ENCODE measurements around the gene PRUNE2.
"Not testable (repeated sequence)": the region's sequence is repeated elsewhere in the genome, so short reads cannot be mapped to it uniquely, and the experiment has no call there.

PRUNE2 gene

DNA sequence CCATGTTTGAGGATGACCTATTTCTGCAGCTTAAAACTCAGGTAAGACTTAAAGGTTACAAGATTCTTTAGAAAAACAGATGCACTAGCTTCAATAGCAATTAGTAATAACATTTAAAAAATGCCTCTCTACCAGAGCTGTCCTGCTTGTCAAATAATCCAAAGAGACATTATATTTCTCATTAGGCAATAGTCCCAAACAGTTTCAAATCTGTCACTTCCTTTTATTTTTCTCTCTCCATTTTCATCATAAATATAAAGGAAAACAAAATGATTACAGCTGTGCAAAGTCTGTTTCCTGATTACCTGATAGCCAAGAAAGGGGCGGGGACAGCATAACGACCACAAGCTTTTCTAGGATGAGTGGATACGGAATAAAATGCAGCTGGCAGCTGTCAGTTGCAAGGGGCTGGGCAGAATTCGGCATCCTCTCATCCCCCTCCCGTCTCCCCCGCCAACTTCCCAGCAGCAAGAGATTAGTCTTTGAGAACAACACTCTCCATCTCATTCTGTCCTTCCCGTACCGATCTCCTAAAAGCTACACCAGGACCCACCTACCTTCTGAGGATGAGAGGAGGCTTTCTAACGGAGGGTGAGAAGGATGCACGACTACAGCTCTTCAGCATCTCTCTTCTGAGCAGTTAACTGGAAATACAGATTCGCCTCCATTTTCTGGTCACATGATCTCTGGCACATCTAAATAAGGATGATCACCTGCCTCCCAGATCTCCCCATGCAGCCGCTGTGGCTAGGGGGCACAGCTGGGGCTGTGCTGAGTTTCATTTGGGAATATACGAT, 214.2 kb downstream of the PRUNE2 start:
- no peak for DNase-seq

GRCh38 chr9:76690973-76691370, 214.9 kb downstream of the PRUNE2 start:
- no peak for DNase-seq

- DNase-seq = no peak
Observed at GRCh38 chr9:76690246-76690972, 215.5 kb downstream of the PRUNE2 start.

DNA sequence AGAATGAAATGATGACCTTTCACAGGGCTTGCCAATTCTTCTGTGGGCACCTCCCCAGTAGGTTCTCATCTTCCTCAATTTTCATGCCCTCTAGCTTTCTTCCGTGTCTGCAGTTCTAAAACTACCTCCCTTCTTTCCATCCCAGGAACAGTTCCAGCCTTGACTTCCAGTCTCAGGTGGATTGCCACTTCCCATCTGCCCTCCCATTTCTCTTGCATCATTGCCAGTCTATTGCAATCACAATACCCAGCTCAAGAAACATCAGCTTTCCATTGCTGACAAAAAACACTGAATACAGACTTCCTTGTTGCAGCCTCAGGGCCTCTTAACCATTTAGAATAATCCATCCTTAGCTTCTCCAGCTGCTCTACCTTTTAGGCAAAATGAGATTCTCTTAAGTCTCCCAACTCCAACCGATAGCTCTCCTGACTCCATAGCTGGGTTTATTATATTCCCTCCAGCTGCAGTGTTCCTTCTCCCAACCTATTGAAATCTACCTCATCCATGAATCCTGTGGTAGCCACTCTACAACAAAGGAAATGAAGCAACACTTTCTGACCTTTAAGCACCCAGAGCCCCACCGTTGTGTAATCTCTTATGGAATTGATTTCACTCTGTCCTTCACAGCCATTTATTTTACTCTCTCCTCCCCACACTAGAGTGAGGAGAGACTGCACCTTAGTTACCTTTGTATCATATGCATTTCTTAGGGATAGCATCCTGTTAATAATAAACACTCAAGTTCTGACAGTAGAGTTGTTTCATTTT, 217.3 kb downstream of the PRUNE2 start:
- no peak for DNase-seq

GRCh38 chr9:76687861-76688391, 218.0 kb downstream of the PRUNE2 start:
- no peak for DNase-seq

DNA sequence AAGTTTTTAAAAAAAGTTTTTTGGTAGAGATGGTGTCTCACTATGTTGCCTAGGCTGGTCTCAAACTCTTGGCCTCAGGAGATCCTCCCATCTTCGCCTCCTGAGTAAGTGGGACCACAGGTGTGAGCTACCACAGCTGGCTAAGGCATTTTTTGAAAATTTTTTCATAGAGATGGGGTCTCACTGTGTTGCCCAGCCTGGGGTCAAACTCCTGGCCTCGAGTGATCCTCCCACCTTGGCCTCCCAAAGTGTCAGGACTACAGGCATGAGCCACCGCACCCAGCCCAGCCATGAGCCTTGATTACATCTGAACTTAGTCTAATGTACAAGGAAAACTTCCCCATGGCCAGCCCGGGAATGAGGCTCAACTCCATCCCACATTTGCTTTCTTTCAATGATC, 219.2 kb downstream of the PRUNE2 start:
- DNase-seq = no peak

GRCh38 chr9:76684213-76684612, 221.7 kb downstream of the PRUNE2 start:
- no peak for DNase-seq

DNA sequence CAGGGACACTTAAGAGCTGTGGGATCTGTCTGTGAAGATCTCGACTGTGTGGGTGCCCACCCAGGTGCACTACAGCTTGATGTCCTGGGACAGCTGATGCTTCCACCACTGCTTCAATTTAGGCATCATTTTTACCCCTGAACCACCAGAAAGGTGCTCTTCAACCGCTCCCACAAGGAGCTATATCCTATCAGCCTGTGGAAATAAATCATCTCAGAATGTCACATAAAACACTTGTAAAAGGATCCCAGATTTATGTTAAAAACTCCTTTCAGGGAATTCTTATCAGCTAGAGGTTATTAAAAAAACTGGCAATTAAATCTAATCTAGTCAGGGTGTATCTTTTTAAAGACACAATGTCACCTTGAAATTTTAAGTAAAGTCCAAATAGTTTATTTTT, 224.4 kb downstream of the PRUNE2 start:
- DNase-seq = no peak

DNA sequence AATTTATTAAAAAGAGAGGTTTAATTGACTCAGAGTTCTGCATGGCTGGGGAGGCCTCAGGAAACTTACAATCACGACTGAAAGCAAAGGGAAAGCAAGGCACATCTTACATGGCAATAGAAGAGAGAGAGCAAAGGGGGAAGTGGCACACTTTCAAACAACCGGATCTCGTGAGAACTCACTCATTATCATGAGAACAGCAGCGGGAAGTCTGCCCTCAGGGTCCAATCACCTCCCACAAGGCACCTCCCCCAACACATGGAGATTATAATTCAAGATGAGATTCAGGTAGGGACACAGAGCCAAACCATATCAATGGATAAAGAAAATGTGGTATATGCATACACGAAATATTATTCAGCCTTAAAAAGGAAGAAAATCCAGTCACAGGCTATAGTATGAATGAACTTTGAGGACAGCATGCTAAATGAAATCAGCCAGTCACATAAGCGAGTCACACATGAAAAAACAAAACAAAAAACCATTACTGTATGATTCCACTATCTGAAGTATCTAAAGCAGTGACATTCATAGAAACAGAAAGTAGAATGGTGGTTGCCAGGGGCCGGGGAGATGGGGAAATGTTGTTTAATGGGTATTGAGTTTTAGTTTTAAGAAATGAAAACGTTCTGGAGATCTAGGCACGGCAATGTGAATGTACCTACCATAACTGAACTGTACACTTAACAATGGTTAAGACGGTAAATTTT, 225.0 kb downstream of the PRUNE2 start:
- no peak for DNase-seq

DNA sequence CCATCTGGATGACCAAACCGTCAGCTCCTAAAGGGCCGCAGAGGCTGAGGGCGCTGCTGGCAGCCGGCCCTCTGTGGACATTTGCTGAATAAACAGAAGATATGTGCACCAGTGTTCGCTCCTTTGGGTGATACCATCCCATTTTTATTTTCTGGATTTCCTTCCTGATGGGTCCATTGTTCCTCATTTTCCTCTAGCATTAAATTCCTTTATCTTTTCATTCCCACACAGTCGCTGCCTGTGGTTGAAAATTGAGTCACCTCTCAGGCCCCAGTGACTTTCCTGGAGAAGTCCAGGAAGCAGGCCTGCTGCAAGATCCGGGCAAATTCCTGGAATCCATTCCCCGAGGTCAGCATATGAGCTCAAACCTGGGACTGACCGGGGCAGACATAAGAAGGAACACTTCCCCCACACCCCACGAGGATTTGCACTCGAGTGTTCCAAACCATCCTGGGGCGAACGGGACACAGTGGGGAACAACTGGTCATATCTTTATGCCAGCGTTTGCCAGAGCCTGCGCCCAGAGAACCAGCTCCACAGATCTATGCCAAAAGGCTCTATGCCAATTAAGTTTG, 228.3 kb downstream of the PRUNE2 start:
- DNase-seq = no peak

DNA sequence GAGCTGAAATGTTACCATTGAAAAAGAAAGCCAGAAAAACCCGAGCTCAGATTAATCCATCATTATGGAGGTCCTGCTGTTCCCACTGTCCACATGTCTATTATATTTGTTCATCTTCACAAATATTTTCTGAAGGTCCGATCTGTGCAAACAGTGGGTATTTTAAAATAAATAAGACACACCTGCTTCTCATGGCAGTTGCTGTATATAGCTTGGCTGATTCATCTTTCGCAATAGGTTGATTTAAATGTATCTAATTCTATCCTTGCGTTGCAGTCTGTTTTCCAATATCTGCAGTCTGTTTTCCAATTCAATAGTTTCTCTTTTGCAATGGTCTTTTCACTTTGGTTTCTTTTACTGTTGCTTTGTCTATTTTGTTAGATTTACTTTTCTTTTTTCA, 229.1 kb downstream of the PRUNE2 start:
- DNase-seq = no peak

GRCh38 chr9:76667521-76667957, 238.4 kb downstream of the PRUNE2 start:
- no peak for DNase-seq

DNA sequence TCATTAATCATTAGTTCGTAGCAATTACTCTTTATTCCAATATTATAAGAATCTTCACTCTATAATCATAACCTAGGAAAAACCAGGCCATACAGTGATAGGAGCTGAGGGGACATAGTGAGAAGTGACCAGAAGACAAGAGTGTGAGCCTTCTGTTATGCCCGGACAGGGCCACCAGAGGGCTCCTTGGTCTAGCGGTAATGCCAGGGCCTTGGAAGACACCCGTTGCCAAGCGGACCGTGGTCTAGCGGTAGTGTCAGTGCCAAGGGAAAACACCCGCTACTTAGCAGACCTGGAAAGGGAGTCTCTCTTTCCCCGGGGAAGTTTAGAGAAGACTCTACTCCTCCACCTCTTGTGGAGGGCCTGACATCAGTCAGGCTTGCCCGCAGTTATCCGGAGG, 239.9 kb downstream of the PRUNE2 start:
- DNase-seq = not testable (repeated sequence)

DNA sequence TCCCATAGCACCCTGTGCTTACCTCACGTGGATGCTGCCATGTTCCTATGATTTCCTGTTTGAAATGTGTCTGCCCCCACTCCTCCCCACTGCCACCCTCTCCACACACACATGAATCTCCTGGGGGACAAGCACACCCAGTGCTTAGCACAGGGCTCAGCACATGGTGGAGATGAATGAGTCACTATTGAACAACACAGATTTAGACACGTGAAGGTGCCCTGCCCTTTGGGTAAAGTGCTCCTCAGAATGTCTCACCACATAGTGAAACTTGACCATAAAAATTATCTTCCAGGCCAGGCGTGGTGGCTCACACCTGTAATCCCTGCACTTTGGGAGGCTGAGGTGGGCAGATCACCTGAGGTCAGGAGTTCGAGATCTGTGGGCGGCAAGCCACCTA, 240.5 kb downstream of the PRUNE2 start:
- DNase-seq = no peak

- DNase-seq = no peak
Observed at GRCh38 chr9:76664120-76664519, 241.8 kb downstream of the PRUNE2 start.

DNA sequence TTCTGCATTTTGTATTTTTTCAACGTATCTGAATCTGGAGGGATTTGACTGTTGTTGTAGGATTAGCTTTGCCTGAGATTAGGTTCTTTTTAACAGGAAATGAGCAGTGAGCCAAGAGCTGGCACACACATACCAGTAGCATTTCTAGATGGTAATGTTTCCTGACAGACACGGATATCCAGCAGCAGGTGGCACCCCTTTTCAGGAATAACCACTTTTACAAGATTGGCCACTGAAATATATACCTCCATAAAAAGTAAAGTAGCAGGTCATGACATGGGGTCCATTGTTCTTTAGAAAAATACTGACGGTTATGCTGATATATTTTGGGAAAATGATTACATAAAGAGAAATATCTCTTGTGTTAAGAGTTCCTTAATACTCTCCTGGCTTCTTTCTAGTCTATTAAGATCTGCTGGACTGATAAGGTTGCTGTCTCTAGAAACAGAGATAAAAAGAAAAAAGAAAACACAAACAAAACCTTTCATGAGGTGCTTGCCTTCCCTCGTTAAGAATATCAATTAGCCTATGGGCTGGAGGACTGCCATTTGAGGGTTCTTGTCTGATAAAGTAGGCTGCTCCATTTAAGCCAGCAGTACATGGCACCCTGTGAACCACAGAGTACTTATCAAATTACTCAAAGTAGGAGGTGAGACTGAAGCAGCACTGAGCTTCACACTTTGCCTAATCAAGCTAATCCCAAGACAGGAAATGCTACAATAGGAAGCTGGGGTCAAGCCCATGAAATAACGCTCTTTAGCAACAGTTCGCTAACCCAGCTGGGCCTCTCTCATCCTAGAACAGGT, 243.2 kb downstream of the PRUNE2 start:
- DNase-seq = no peak

DNA sequence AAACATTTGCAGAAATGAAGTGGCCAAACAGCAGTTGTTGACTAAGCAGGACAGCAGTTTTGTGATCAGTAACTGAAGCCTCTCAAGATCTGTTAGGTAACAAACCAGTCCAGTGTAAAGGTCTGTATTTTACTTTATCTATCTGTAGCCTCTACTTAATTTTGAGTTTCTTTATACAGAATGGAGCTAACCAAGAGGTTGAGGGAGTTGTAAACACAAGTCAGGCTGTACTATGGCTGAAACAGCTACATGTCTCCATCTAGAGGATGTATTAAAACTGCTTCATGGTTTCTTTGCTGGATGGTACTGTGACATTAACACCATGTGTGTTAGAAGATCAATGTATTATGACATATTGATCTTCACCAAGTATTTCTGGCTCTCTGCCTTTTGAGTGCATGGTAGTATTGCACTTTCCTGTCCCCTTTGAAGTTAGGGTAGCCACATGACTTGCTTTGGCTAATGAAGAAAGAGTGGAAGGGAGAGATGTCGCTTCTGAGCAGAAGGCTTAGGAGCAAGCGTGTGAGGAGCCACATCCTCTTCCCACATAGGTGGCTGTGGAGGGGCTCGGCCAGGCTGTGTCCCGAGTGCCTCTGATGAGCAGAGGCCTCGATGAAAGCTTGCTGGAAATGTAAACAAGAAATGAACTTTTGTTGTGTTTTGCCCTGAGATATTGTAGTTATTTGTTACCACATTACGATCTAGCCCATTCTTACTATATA, 247.2 kb downstream of the PRUNE2 start:
- DNase-seq = no peak

- no peak for DNase-seq
Observed at GRCh38 chr9:76657265-76657664, 248.6 kb downstream of the PRUNE2 start.

DNA sequence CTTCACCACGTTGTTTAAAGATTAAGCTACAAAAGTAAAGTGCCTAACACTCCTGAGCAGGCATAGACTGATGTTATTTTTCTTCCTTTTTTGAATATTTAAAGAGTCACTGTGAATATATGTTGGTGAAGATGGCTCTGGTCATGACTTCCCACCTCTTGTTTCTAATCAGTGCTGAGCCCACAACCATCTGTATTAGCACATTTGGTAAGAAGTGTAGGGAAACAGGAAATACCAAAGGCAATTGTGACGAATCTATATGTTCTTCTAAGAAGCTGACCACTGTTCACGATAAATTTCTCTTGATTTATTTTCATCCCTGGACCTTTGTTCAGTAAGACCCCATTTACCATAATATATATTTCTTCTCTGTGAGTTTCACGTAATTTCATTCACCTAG, 249.9 kb downstream of the PRUNE2 start:
- no peak for DNase-seq

DNA sequence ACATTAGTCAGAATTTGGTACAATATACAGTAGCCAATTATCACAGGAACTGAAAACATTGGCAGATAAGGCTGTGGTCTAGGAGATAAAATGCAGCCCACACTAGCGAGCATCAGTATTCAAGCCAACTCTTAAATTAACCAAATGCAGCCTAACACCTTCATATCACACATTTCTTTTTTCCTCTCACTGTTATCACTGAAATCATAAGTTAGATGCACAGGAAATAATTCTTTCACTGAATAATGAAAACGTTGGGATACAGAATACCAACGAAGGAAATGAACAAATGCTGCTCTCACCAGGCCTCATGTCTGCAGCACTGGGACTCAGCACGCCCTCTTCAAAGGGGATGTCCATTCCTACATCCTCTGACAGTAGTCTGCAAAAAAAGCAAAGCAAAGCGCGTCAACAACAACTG, 250.8 kb downstream of the PRUNE2 start:
- no peak for DNase-seq

DNA sequence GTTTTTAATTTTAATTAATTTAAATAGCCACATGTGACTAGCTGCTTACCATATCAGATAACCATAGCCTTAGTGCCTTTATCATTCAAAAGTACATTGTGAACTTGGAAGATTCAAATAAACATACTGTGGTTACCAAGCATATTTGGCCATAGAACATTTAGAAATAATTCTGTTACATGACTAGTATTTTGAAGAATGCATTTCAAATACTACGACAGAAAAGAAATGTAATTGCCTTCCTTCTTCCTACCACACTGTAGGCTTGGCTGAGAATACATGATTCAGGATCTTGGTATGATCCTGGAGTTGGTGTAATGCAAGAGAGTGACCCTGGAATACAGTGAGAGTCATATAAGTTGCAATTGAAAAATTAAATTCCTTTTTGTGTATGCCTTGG, 251.3 kb downstream of the PRUNE2 start:
- no peak for DNase-seq
